ENCODE results near the gene RAMP3. TPM values are rescaled to one million over a fixed set of nuclear protein-coding genes. Genes with fewer than 3 reads are reported as not detected.

RAMP3 gene
- total and polyA plus RNA-seq, 10 of the 15 experiments (the other 5 are each of a cell fraction or from before 2014, with no cell fraction given) = not detected

DNA sequence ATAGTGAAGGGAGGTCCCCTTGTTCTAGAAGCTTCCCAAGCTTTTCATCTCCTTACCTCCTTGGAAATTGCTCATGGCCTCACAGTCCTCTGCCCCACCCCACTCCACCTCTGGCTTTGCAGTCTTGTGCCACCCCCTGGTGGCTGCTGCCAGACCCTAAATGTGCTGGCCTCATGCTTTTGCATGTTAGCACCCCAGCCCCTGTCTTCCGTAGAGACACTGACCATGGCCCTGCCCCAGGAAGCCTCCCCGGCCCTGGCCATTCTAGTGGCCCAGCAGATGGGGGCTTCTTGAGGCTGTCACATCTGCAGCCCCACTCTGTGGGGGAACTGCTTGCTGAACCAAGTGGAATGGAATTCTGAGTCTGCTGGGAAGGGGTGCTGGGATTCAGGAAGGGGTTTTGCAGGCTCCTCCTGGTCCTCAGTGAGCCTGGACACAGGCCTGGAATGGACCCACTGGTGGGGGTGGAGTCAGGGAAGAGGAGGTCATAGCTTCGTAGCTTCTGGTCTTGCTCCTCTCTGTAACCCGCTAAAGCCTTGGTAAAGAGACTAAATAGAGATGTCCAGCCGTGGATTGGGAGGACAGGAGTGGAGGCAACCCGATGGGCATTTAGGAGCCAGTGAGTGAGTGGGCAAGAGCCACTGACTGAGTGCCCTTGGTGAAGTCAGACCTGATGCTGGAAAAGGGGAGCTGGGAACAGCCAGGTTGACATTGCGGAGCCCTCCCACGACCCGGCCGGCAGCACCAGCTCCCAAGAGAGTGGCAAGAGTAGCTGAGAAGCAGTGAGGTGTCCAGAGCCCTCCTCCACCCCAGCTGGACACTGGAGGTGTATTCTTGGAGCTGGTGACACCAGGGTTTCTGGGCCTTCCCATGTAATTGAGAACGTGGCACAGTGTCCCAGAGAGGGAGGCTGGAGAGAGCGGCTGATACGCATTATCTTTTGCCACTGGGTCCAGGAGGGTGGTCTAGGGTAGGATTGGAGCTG is 20.9 kb downstream of the RAMP3 start (continued):
- TF ChIP-seq SMARCA5 (IDR thresholded peaks at IDR 0.05) (no peak), SUZ12 (IDR thresholded peaks at IDR 0.05; ENCODE audit: unreplicated experiment) (no peak), SREBF1 (IDR thresholded peaks at IDR 0.05; ENCODE audit: low read length) (no peak), WRNIP1 (IDR thresholded peaks at IDR 0.05; ENCODE audit: borderline replicate concordance, low read depth, low read length) (no peak), HCFC1 (IDR thresholded peaks at IDR 0.05; ENCODE audit: low read length) (no peak)
- TF ChIP-seq, protein P1, sequence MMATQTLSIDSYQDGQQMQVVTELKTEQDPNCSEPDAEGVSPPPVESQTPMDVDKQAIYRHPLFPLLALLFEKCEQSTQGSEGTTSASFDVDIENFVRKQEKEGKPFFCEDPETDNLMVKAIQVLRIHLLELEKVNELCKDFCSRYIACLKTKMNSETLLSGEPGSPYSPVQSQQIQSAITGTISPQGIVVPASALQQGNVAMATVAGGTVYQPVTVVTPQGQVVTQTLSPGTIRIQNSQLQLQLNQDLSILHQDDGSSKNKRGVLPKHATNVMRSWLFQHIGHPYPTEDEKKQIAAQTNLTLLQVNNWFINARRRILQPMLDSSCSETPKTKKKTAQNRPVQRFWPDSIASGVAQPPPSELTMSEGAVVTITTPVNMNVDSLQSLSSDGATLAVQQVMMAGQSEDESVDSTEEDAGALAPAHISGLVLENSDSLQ (IDR thresholded peaks at IDR 0.05) = no peak
- TF ChIP-seq, protein P2, sequence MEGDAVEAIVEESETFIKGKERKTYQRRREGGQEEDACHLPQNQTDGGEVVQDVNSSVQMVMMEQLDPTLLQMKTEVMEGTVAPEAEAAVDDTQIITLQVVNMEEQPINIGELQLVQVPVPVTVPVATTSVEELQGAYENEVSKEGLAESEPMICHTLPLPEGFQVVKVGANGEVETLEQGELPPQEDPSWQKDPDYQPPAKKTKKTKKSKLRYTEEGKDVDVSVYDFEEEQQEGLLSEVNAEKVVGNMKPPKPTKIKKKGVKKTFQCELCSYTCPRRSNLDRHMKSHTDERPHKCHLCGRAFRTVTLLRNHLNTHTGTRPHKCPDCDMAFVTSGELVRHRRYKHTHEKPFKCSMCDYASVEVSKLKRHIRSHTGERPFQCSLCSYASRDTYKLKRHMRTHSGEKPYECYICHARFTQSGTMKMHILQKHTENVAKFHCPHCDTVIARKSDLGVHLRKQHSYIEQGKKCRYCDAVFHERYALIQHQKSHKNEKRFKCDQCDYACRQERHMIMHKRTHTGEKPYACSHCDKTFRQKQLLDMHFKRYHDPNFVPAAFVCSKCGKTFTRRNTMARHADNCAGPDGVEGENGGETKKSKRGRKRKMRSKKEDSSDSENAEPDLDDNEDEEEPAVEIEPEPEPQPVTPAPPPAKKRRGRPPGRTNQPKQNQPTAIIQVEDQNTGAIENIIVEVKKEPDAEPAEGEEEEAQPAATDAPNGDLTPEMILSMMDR (IDR thresholded peaks at IDR 0.05 in 2 of 3, conservative IDR thresholded peaks at IDR 0.05 in 1 of 3; ENCODE audit: control insufficient read depth in 2 of 3, extremely low read depth in 1 of 3, insufficient read depth in 1 of 3, low read depth in 3 of 3, low read length in 3 of 3) = peak; percentile 21 to 37 (median 34); a peak in 4 of 6 replicates
- TF ChIP-seq, protein P3, sequence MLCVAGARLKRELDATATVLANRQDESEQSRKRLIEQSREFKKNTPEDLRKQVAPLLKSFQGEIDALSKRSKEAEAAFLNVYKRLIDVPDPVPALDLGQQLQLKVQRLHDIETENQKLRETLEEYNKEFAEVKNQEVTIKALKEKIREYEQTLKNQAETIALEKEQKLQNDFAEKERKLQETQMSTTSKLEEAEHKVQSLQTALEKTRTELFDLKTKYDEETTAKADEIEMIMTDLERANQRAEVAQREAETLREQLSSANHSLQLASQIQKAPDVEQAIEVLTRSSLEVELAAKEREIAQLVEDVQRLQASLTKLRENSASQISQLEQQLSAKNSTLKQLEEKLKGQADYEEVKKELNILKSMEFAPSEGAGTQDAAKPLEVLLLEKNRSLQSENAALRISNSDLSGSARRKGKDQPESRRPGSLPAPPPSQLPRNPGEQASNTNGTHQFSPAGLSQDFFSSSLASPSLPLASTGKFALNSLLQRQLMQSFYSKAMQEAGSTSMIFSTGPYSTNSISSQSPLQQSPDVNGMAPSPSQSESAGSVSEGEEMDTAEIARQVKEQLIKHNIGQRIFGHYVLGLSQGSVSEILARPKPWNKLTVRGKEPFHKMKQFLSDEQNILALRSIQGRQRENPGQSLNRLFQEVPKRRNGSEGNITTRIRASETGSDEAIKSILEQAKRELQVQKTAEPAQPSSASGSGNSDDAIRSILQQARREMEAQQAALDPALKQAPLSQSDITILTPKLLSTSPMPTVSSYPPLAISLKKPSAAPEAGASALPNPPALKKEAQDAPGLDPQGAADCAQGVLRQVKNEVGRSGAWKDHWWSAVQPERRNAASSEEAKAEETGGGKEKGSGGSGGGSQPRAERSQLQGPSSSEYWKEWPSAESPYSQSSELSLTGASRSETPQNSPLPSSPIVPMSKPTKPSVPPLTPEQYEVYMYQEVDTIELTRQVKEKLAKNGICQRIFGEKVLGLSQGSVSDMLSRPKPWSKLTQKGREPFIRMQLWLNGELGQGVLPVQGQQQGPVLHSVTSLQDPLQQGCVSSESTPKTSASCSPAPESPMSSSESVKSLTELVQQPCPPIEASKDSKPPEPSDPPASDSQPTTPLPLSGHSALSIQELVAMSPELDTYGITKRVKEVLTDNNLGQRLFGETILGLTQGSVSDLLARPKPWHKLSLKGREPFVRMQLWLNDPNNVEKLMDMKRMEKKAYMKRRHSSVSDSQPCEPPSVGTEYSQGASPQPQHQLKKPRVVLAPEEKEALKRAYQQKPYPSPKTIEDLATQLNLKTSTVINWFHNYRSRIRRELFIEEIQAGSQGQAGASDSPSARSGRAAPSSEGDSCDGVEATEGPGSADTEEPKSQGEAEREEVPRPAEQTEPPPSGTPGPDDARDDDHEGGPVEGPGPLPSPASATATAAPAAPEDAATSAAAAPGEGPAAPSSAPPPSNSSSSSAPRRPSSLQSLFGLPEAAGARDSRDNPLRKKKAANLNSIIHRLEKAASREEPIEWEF (IDR thresholded peaks at IDR 0.05; ENCODE audit: insufficient replicate concordance, low read depth, low read length) = no peak
- TF ChIP-seq, protein P4, sequence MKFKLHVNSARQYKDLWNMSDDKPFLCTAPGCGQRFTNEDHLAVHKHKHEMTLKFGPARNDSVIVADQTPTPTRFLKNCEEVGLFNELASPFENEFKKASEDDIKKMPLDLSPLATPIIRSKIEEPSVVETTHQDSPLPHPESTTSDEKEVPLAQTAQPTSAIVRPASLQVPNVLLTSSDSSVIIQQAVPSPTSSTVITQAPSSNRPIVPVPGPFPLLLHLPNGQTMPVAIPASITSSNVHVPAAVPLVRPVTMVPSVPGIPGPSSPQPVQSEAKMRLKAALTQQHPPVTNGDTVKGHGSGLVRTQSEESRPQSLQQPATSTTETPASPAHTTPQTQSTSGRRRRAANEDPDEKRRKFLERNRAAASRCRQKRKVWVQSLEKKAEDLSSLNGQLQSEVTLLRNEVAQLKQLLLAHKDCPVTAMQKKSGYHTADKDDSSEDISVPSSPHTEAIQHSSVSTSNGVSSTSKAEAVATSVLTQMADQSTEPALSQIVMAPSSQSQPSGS (IDR thresholded peaks at IDR 0.05; ENCODE audit: low read length) = no peak

Measured in GM12878 (cell line).